ENCODE measurements around the gene MCC.

The MCC gene

DNA sequence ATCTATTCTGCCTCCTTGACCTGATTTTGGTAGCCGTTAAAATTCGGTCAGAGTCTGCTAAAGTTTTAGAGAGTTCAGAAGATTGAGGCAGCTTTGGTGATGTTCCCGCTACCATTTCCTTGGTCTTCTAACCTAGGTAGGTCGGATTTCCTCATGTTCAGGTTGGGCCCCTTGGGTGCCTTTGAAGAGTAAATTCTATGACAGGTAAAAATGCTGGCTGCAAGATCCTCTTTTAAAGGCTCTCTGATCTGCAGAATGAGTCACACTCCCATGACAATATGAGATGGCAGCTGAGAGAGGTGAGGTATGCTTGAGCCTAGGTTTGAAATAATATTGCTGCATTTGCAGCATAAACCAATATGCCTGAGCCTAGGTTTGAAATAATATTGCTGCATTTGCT, 252.4 kb downstream of the MCC start:
- no peak overlapping the region for H3K4me3 ChIP-seq (replicated peaks; ENCODE audit: insufficient read depth, low read length)
- no peak overlapping the region for H3K27ac ChIP-seq (replicated peaks)
- H3K27me3 ChIP-seq (ENCODE audit: insufficient read depth, poor library complexity, severe bottlenecking), result no peaks in the 10 kb centered on the region
- TF ChIP-seq CTCF (IDR thresholded peaks at IDR 0.05; ENCODE audit: insufficient read depth, low read length) (no peak), GABPA (IDR thresholded peaks at IDR 0.05; ENCODE audit: low read depth) (no peak)
- no peak for DNase-seq (ENCODE audit: low read depth in 1 of 2, low spot score in 1 of 2)

DNA sequence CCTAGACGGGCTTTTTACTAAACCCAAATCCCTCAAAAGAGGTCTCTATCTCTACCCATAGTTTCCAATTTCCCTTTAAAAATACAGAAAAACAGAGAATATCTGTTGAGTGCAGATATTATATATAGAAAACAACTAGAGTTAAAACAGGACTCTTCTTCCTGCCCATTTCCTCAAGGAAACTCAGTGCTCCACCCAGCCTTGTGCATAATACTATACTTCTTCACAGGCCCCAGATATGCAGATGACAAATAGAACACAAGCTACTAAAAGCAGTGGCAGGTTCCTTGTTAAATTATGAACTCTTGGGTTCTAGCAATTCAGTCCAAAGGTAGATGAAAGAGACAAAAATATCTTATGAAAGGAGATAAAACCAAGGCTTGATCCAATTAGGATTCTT, 253.7 kb downstream of the MCC start:
- Histone ChIP-seq H3K4me3 (replicated peaks; ENCODE audit: insufficient read depth, low read length) (no peak overlapping the region), H3K27ac (replicated peaks) (no peak overlapping the region), H3K27me3 (ENCODE audit: insufficient read depth, poor library complexity, severe bottlenecking) (no peaks in the 10 kb centered on the region)
- no peak for DNase-seq (ENCODE audit: low read depth in 1 of 2, low spot score in 1 of 2)
- TF ChIP-seq SPI1 (IDR thresholded peaks at IDR 0.05; ENCODE audit: borderline replicate concordance, low read depth), result no peak

GRCh38 chr5:113233606-113234005, 254.6 kb downstream of the MCC start:
- TF ChIP-seq SPI1 (IDR thresholded peaks at IDR 0.05; ENCODE audit: borderline replicate concordance, low read depth), result no peak
- TF ChIP-seq GABPA (IDR thresholded peaks at IDR 0.05; ENCODE audit: low read depth), result no peak
- TF ChIP-seq, protein P1, sequence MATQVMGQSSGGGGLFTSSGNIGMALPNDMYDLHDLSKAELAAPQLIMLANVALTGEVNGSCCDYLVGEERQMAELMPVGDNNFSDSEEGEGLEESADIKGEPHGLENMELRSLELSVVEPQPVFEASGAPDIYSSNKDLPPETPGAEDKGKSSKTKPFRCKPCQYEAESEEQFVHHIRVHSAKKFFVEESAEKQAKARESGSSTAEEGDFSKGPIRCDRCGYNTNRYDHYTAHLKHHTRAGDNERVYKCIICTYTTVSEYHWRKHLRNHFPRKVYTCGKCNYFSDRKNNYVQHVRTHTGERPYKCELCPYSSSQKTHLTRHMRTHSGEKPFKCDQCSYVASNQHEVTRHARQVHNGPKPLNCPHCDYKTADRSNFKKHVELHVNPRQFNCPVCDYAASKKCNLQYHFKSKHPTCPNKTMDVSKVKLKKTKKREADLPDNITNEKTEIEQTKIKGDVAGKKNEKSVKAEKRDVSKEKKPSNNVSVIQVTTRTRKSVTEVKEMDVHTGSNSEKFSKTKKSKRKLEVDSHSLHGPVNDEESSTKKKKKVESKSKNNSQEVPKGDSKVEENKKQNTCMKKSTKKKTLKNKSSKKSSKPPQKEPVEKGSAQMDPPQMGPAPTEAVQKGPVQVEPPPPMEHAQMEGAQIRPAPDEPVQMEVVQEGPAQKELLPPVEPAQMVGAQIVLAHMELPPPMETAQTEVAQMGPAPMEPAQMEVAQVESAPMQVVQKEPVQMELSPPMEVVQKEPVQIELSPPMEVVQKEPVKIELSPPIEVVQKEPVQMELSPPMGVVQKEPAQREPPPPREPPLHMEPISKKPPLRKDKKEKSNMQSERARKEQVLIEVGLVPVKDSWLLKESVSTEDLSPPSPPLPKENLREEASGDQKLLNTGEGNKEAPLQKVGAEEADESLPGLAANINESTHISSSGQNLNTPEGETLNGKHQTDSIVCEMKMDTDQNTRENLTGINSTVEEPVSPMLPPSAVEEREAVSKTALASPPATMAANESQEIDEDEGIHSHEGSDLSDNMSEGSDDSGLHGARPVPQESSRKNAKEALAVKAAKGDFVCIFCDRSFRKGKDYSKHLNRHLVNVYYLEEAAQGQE (IDR thresholded peaks at IDR 0.05; ENCODE audit: insufficient replicate concordance, low read depth), result no peak
- TF ChIP-seq POLR2AphosphoS5 (IDR thresholded peaks at IDR 0.05; ENCODE audit: low read depth), result no peak
- TF ChIP-seq CTCF (IDR thresholded peaks at IDR 0.05; ENCODE audit: insufficient read depth, low read length), result no peak
- no peak overlapping the region for H3K27ac ChIP-seq (replicated peaks)
- no peaks in the 10 kb centered on the region for H3K27me3 ChIP-seq (ENCODE audit: insufficient read depth, poor library complexity, severe bottlenecking)
- DNase-seq (ENCODE audit: low read depth in 1 of 2, low spot score in 1 of 2), result no peak
- H3K4me3 ChIP-seq (replicated peaks; ENCODE audit: insufficient read depth, low read length), result no peak overlapping the region

DNA sequence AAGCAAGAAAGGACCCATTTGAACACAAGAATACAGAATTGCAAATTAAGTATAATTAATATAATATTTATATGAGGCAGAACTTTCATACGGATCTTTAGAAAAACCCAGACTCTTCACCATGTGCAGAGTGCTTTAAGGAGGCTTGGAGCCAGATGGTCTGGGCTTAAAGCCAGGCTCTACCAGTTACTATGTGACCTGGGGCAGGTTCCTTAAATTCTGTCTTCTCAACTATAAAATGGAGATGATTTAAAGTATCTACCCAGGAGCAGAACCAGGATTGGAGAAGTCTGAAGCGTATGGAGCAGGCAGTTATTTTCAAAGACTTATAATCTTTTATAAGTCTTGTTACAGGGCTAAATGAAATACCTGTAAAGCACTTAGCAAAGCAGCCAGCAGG, 255.6 kb downstream of the MCC start:
- H3K27ac ChIP-seq (replicated peaks), result no peak overlapping the region
- no peak for DNase-seq (ENCODE audit: low read depth in 1 of 2, low spot score in 1 of 2)
- H3K4me3 ChIP-seq (replicated peaks; ENCODE audit: insufficient read depth, low read length), result no peak overlapping the region

More for the DNA sequence above, 255.6 kb downstream of the MCC start:
- H3K27me3 ChIP-seq (ENCODE audit: insufficient read depth, poor library complexity, severe bottlenecking), result no peaks in the 10 kb centered on the region
- TF ChIP-seq POLR2AphosphoS5 (IDR thresholded peaks at IDR 0.05; ENCODE audit: low read depth) (no peak), CTCF (IDR thresholded peaks at IDR 0.05; ENCODE audit: insufficient read depth, low read length) (no peak), GABPA (IDR thresholded peaks at IDR 0.05; ENCODE audit: low read depth) (no peak), SPI1 (IDR thresholded peaks at IDR 0.05; ENCODE audit: borderline replicate concordance, low read depth) (no peak)
- TF ChIP-seq, protein P1 (IDR thresholded peaks at IDR 0.05; ENCODE audit: insufficient replicate concordance, low read depth), result no peak
